ENCODE measurements around the gene CARD9.

DNA sequence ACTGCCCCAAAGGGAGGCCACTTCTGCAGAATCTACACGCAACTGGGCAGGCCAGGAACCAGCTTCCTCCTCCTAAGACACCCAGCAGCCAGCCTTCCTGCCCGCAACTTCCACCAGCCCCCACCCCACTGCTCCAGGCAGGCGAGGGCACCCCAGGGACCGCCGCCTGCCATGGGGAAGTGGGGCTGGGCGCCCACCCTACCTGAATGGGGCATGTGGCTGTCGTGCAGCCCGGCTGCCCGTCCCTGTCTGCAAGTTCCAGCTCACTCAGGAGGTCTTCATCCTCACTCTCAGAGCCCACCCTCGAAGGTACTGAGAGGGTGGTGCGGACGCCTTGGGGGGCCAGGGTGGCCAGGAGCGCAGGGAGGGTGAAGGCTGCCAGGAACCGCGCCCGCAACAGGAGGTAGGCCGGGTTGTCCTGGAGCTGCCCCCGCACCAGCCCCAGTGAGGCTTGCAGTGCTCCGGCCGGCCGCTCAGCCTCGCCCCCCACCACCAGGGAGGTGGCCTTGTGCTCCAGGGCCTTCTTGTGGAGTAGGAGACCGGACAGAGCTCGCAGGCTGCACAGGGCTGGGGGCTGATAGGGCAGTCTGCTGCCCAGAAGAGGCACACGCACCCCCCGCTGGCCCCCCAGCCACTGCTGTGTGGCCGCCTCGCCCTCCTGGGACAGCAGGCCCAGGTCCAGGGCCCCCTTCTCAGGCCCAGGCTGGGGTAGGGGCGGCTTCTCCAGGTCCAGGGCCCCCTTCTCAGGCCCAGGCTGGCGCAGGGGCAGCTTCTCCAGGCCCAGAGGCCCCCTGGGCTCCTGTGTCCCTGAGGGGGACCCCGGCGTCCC lies 4.1 kb upstream of the CARD9 start:
- TF ChIP-seq EZH2 (IDR thresholded peaks at IDR 0.05; ENCODE audit: insufficient read depth, poor library complexity, severe bottlenecking) (no peak), EZH2phosphoT487 (IDR thresholded peaks at IDR 0.05; ENCODE audit: insufficient read depth, low read depth) (no peak)
